Omental fat pad (tissue), 4 donors: ENCODE data around the gene MKKS. TPM values are rescaled to one million over a fixed set of nuclear protein-coding genes. Genes with fewer than 3 reads are reported as not detected.

Source experiments
- ATAC-seq: fragments of 150-250 bp; one replicate; pipeline ENCODE4 v1.9.1; 2016; ENCODE audit warnings: mild to moderate bottlenecking, moderate library complexity; ENCODE audit not compliant: low FRiP score
- DNase-seq: peaks from one replicate; pipeline ENCODE4 v3.0.0-alpha.2; 2019; ENCODE audit warnings: low spot score
- CTCF ChIP-seq, 3 donors: fragments of 450-650 bp; IDR thresholded peaks; one replicate each; pipeline ENCODE4 v1.5.1; 2016 to 2017; ENCODE audit warnings: antibody characterized with exemption in 3 of 3, mild to moderate bottlenecking in 3 of 3, moderate library complexity in 2 of 3
- total RNA-seq, 4 donors: library from RNA; depleted of rRNA; stranded (reverse); fragments of >200 nt; gene quantifications; one replicate each; pipeline ENCODE4 v1.1.0, GENCODE V29; 2016

Gene MKKS
- total RNA-seq, 4 donors from 2014 or later: 7.7 to 25.5 (median 12.5) TPM

DNA sequence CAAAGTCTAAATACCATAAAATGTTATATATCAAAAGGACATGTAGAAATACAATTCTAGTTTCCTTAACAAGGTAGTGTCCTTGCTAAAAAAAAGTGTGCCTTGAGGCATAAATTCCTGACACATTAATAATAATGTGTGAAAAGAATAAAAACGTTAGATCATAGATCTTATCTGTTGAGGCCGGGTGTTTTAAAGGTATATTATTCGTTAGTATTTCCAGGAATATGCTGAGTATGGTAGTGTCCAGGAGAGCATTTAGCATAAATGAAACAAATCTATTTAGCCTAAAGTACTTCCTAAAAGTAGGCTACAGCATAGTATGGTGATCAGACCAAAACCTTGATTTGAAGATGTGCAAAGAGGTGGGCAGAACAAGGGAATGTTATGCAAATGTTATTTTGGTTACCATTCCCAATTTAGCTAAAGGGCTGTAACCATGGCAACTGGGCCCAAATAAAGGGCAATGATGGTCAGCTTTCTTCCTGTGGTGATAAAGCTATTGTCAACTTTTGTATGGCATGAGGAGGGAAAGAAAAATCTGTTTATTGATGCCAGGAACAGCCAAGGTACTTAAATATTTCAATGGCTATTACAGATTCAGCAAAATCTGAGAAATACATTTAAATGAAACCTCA lies 18.9 kb downstream of the MKKS start:
- no peak for DNase-seq
- no peak for TF ChIP-seq CTCF (IDR thresholded peaks at IDR 0.05)

DNA sequence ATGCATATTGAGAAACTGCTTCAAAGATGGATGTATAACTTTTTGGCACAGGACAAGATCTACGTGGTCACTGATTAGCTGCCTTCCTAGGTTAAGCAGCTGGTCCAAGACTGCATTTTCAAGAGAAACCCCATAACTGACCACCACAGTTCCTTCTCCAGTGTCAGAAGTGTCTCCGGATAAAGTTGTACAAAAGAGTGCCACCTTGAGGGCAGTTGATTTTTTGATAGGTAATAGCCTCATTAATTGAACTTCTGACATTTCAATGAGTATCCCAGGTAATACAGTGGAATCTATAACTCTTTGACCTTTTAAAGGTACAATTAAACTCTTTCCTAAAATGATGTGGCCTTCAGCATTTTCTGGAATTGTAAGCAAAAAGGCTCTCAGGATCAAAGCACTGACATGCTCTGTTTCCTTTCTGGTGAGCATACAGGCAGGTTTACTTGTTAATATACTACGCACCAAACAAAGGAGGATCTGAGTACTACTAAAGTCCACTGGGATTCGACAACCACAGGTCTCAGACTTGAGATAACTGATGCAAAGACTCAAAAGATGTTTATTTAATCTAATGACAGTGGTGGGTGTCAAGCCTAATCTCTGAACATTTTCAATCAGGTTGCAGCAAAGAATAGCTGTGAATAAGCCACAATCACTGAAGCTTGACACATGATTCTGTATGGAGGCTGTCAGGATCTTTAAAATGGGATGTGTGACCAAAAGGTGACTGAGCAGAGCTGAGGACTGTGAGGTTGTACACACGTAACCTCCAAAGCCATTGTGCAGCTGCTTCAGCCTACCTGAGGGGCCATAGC lies 21.2 kb downstream of the MKKS start:
- DNase-seq (no peak), ATAC-seq (no peak)
- no peak for TF ChIP-seq CTCF (IDR thresholded peaks at IDR 0.05)

More for the DNA sequence above, 18.9 kb downstream of the MKKS start:
- no peak for ATAC-seq

- DNase-seq (no peak), ATAC-seq (no peak)
- no peak for TF ChIP-seq CTCF (IDR thresholded peaks at IDR 0.05)
Measured at GRCh38 chr20:10411673-10412072, 22.3 kb downstream of the MKKS start.

- ATAC-seq (no peak), DNase-seq (no peak)
- no peak for TF ChIP-seq CTCF (IDR thresholded peaks at IDR 0.05)
Measured at GRCh38 chr20:10408108-10408813, 25.8 kb downstream of the MKKS start.

GRCh38 chr20:10404959-10405530 lies 29.0 kb downstream of the MKKS start:
- ATAC-seq (no peak), DNase-seq (no peak)
- no peak for TF ChIP-seq CTCF (IDR thresholded peaks at IDR 0.05)

DNA sequence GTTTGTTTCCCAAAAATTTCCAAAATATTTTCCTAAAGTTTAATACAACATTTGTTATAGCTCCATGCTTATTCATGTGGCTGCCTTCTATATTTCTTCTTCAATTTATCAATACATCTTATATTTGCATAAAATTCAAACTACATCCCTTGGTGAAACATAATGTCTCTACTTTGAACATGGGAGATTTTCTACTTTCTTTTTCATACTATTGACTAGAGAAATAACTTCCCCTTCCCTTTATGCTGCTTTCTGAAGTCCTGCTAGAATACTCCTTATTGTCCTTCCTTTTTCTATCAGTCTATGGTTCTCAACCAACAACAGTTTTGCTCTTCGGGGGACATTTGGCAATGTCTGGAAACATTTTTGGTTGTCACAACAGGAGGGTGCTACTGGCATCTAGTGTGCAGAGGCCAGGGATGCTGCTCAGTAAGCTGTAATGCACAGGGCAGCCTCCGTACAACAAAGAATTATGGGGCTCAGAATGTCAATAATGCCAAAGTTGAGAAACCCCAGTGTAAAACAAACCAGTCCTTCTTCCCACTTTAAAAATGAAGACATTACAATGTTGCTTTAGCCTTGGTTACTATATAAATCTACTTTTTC lies 29.9 kb downstream of the MKKS start:
- DNase-seq (no peak), ATAC-seq (no peak)
- no peak for TF ChIP-seq CTCF (IDR thresholded peaks at IDR 0.05)
